ENCODE measurements around the gene LMBRD2.

DNA sequence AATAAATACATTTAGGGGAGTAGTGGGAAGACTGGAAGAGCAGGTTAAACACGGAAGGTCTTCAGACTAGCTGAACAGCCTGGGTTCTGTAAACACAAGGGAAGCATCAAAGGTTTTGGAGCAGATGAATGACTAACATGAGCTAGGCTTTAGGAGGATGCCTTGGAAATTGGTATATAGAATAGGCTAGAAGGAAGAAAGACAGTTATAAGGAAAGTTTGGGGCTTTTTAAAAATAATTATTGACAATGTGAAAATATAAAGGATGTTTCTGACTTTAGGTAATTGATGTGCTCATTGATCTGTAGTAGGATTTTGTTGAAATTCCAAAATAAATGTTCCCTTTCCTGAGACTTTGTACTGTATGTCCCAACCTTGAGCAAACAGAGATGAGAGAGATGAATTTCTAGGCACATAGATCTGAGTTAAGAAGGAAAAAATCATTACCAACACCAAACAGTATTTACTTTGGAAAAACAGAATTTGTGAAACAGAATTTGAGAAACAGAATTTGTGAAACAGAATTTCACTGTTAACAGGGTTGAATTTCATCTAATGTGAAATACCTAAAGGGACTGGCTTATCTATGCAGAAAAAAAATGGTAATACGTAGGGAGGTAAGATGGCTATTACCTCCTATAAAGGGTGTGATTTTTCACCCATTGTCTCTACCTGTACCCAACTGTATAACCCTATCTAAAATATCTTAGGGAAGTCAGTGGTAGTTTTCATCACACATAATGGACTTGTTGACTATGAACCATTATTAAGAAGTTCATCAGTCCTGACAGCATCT lies 29.1 kb upstream of the LMBRD2 start:
- TF ChIP-seq, protein P1, sequence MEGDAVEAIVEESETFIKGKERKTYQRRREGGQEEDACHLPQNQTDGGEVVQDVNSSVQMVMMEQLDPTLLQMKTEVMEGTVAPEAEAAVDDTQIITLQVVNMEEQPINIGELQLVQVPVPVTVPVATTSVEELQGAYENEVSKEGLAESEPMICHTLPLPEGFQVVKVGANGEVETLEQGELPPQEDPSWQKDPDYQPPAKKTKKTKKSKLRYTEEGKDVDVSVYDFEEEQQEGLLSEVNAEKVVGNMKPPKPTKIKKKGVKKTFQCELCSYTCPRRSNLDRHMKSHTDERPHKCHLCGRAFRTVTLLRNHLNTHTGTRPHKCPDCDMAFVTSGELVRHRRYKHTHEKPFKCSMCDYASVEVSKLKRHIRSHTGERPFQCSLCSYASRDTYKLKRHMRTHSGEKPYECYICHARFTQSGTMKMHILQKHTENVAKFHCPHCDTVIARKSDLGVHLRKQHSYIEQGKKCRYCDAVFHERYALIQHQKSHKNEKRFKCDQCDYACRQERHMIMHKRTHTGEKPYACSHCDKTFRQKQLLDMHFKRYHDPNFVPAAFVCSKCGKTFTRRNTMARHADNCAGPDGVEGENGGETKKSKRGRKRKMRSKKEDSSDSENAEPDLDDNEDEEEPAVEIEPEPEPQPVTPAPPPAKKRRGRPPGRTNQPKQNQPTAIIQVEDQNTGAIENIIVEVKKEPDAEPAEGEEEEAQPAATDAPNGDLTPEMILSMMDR (IDR thresholded peaks at IDR 0.05) = no peak
- no peak for TF ChIP-seq ZFX (IDR thresholded peaks at IDR 0.05; ENCODE audit: borderline replicate concordance)

All from 22Rv1 (cell line).